ENCODE measurements around the gene SMIM13. TPM values are rescaled to one million over a fixed set of nuclear protein-coding genes. Genes with fewer than 3 reads are reported as not detected.

The SMIM13 gene
- total and polyA plus RNA-seq, 12 donors = 1.9 to 11.5 (median 6.7) TPM

- Histone ChIP-seq H3K4me3 (no peak overlapping the region), H3K36me3 (replicated peaks in 1 of 2) (no peaks in the 10 kb centered on the region), H3K27ac (no peak overlapping the region), H3K9me3 (replicated peaks in 1 of 3) (no peaks in the 10 kb centered on the region), H3K27me3 (no peaks in the 10 kb centered on the region), H3K4me1 (replicated peaks in 1 of 2) (no peaks in the 10 kb centered on the region)
- DNase-seq = no peak
- intact Hi-C loops (cut with DNase I) = no loop called here
- TF ChIP-seq CTCF (IDR thresholded peaks at IDR 0.05) (no peak), POLR2A (IDR thresholded peaks at IDR 0.05) (no peak)
- 92 to 100% (median 95%) methylated on average over 1 of the region's 1 CpG for WGBS, 4 donors
These were observed 83.6 kb downstream of the SMIM13 start for GRCh38 chr6:11177271-11177670.

GRCh38 chr6:11179088-11179418, 85.4 kb downstream of the SMIM13 start:
- H3K4me1 ChIP-seq (replicated peaks in 1 of 2) = no peaks in the 10 kb centered on the region
- TF ChIP-seq CTCF (IDR thresholded peaks at IDR 0.05) = no peak
- TF ChIP-seq POLR2A (IDR thresholded peaks at IDR 0.05) = no peak
- H3K27ac ChIP-seq = no peak overlapping the region
- H3K4me3 ChIP-seq = no peak overlapping the region
- H3K27me3 ChIP-seq = no peaks in the 10 kb centered on the region
- no peaks in the 10 kb centered on the region for H3K9me3 ChIP-seq (replicated peaks in 1 of 3)
- DNase-seq = no peak
- WGBS, 4 donors = 63 to 97% (median 72%) methylated on average over 6 of the region's 6 CpGs
- intact Hi-C loops (cut with DNase I) = no loop called here
- no peaks in the 10 kb centered on the region for H3K36me3 ChIP-seq (replicated peaks in 1 of 2)

GRCh38 chr6:11179419-11180202, 86.0 kb downstream of the SMIM13 start:
- H3K36me3 ChIP-seq (replicated peaks in 1 of 2) = no peaks in the 10 kb centered on the region
- H3K27me3 ChIP-seq = no peaks in the 10 kb centered on the region
- no peak for DNase-seq
- TF ChIP-seq CTCF (IDR thresholded peaks at IDR 0.05) (no peak), POLR2A (IDR thresholded peaks at IDR 0.05) (no peak)
- 76 to 85% (median 82%) methylated on average over 8 of the region's 8 CpGs for WGBS, 4 donors
- H3K4me1 ChIP-seq (replicated peaks in 1 of 2) = no peaks in the 10 kb centered on the region
- no peaks in the 10 kb centered on the region for H3K9me3 ChIP-seq (replicated peaks in 1 of 3)
- intact Hi-C loops (cut with DNase I) = no loop called here
- H3K27ac ChIP-seq = no peak overlapping the region
- no peak overlapping the region for H3K4me3 ChIP-seq

- H3K36me3 ChIP-seq (replicated peaks in 1 of 2) = peaks cover 0 to 4% of the 10 kb centered on the region in 2 donors
- no peaks in the 10 kb centered on the region for H3K9me3 ChIP-seq (replicated peaks in 1 of 3)
- intact Hi-C loops (cut with DNase I) = no loop called here
- H3K4me1 ChIP-seq (replicated peaks in 1 of 2) = no peaks in the 10 kb centered on the region
- no peak for DNase-seq
- 93 to 97% (median 95%) methylated on average over 3 of the region's 3 CpGs for WGBS, 4 donors
- H3K4me3 ChIP-seq = no peak overlapping the region
- no peak for TF ChIP-seq POLR2A (IDR thresholded peaks at IDR 0.05)
- no peak for TF ChIP-seq CTCF (IDR thresholded peaks at IDR 0.05)
- no peaks in the 10 kb centered on the region for H3K27me3 ChIP-seq
- no peak overlapping the region for H3K27ac ChIP-seq
These were observed 88.0 kb downstream of the SMIM13 start for GRCh38 chr6:11181478-11182136.
